GM21360 (cell line): ENCODE results near the gene SPRR1B.
"Not testable (repeated sequence)": the region's sequence is repeated elsewhere in the genome, so short reads cannot be mapped to it uniquely, and the experiment has no call there.

Source experiments
- ATAC-seq: cut with Tn5 transposase; IDR thresholded peaks from one replicate; pipeline ENCODE4 v1.9.1; 2021; ENCODE audit warnings: mild to moderate bottlenecking, moderate library complexity; ENCODE audit not compliant: unreplicated experiment

SPRR1B gene

DNA sequence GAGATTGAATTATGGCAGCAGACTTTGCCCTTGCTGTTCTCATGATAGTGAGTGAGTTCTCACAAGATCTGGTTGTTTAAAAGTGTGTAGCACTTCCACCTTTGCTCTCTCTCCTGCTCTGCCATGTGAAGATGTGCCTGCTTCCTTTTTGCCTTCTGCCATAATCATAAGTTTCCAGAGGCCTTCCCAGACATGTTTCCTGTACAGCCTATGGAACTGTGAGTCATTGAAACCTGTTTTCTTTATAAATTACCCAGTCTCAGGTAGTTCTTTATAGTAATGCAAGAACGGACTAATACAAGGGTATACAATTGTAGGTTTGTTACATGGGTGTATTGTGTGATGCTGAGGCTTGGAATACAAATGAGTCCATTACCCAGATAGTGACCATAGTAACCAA is 4.2 kb downstream of the SPRR1B start:
- ATAC-seq = no peak

DNA sequence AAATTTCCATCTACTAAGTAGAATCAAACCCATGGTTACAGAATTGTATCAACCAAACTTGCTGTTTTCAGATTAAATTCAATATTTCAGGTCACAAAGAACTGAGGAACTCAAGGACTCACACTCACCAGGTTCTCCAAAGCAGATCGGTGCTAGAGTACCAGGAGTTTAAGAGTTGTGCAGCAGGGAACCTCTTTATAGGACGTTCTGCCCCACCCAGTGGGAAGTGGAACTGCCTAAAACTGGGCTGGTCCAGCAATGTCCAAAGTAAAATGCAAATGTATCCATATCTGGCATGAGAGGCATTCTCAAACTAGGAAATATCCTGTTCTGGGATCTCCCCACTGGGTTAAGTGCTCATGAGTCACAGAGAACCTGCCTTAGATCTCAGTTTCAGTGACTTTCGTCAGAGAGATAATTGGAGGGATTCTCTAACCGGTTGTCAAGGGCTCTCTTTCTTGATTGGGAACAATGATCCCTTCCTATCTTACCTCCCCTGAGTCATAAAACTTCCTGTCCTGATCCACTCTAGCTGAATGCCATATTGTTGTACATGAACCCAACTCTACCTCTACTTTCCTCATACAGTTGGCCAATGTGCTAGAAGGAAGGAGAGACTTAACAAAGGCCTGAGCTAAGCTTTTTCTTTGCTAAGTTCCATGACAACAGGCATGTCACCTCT is 10.1 kb downstream of the SPRR1B start, which contains the start of gene SPRR2D:
Gene SPRR2D, minus strand, starts transcription at position 171 of the 682 bp plus-strand sequence. CDS start 774 bp downstream, outside the sequence.
- ATAC-seq = no peak

- no peak for ATAC-seq
Observed at GRCh38 chr1:153049211-153049610, 18.2 kb downstream of the SPRR1B start.

- not testable (repeated sequence) for ATAC-seq
Observed at GRCh38 chr1:153056111-153056510, 25.1 kb downstream of the SPRR1B start.

DNA sequence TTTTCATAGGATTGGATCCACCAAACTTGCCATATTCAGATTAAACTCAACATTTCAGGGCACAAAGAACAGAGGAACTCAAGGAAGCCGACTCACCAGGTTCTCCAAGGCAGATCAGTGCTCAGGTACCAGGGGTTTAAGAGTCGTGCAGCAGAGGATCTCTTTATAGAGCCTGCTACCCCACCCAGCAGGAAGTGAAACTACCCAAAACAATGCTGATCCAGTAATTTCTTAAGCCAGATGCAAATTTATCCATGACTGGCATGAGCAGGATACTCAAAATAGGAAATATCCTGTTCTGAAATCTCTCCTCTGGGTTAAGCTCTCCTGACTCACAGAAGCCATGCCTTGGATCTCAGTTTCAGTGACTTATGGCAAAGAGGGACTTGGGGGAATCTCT is 26.4 kb downstream of the SPRR1B start, which contains the start of gene SPRR2A:
Gene SPRR2A, minus strand, starts transcription at position 138 of the 400 bp plus-strand sequence. CDS start 777 bp downstream, outside the sequence.
- ATAC-seq = no peak

GRCh38 chr1:153058154-153058553 is 27.2 kb downstream of the SPRR1B start:
- no peak for ATAC-seq

DNA sequence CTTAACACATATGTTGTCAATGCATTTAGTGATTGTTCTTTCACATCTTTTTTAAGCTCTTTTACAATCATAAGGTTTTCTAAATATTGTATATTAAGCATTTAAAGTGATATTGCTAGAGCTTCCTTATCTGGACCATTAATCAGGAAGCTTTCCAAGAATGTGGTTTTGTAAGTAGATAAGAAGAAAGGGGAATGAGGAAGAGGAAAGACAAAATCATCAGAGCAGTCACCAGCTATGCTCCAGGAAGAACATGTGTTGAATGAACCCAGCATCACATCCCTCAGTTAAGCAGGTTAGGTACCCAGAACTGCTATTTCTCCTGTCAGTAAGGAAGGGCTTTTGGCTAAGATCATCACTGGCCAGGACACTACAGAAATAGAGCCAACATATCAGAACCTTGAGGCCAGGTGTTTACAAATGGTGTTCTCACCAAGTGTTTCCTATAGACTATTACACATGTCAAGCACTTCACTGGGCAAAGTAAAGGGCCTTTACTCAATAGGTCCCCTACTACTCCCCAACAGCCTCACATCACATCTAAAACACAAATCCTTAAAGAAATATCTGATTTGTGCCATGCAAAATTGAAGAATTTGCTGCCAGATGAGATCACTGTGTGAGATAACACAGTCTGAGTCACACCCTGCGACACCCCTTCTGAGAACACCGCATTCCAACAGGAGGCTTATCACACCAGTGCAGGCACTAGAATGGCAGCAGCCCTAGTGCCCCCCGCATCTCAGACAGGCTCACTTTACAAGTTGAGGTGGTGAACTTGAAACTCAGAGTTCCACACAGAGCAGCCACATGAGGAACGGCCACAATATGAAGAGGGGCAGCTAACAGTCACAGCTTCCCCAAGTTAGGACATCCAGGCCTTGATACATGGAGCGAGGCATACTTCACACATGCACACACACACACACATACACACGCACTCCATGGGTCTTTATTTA is 28.1 kb downstream of the SPRR1B start:
- ATAC-seq = no peak

- ATAC-seq = no peak
Observed at GRCh38 chr1:153070243-153070642, 39.2 kb downstream of the SPRR1B start.

- no peak for ATAC-seq
Observed at GRCh38 chr1:153071511-153071910, 40.5 kb downstream of the SPRR1B start, which contains the start of gene SPRR2B. Gene SPRR2B, minus strand, starts transcription at chr1:153071611. Its CDS starts 772 bp downstream, at chr1:153070839.

- ATAC-seq = no peak
Observed at GRCh38 chr1:153072806-153073726, 42.1 kb downstream of the SPRR1B start.

DNA sequence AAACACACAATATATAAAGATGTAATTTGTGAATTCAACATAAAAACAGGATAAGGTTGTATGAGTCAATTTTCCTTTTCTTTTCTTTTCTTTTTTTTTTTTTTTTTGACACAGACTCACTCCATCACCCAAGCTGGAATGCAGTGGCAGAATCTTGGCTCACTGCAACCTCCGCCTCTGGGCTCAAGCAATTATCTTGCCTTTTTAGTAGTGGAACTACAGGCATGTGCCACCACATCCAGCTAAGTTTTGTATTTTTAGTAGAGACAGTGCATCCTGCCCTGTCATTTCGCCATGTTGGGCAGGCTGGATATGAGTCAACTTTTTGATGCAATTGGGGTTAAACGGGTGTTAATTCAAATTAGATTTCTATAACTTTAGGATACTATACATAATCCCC is 50.7 kb downstream of the SPRR1B start:
- no peak for ATAC-seq
